SK-N-SH treated with all-trans-retinoic acid at 6 μM for 48 hours (cell line): Measurements from ENCODE around the gene EHD2.

Source experiments
- ATAC-seq: fragments of 200-7000 bp; cut with Tn5 transposase; 3 replicates; pipeline ENCODE4 v1.9.1; 2020; ENCODE audit warnings: mild to moderate bottlenecking, moderate library complexity
- ARNTL ChIP-seq: fragments of 450-650 bp; formaldehyde crosslinking; IDR thresholded peaks from 2 replicates; pipeline ENCODE4 v1.5.0; 2020; ENCODE audit warnings: low read depth, mild to moderate bottlenecking, moderate library complexity, borderline replicate concordance
- BACH2 ChIP-seq: fragments of 250-450 bp; sonication (Bioruptor Pico); IDR thresholded peaks from 2 replicates; pipeline ENCODE4 v1.9.0; 2021; ENCODE audit warnings: mild to moderate bottlenecking, borderline replicate concordance
- CSDC2 ChIP-seq: fragments of 250-450 bp; sonication (Bioruptor Pico); IDR thresholded peaks from 2 replicates; pipeline ENCODE4 v1.5.0; 2020; ENCODE audit warnings: mild to moderate bottlenecking, moderate library complexity
- ESRRG ChIP-seq: fragments of 250-450 bp; sonication (Bioruptor Pico); IDR thresholded peaks from 2 replicates; pipeline ENCODE4 v1.6.1; 2021; ENCODE audit warnings: mild to moderate bottlenecking
- GLIS3 ChIP-seq: fragments of 250-450 bp; sonication (Bioruptor Pico); IDR thresholded peaks from 2 replicates; pipeline ENCODE4 v1.5.0; 2020; ENCODE audit warnings: mild to moderate bottlenecking, moderate library complexity
- OSR1 ChIP-seq: fragments of 250-450 bp; sonication (Bioruptor Pico); IDR thresholded peaks from 2 replicates; pipeline ENCODE4 v1.8.0; 2022; ENCODE audit warnings: moderate library complexity, mild to moderate bottlenecking, inconsistent platforms
- PPARA ChIP-seq: fragments of 250-450 bp; sonication (Bioruptor Pico); IDR thresholded peaks from 2 replicates; pipeline ENCODE4 v1.5.0; 2020; ENCODE audit warnings: mild to moderate bottlenecking, borderline replicate concordance
- RARB ChIP-seq: fragments of 250-450 bp; sonication (Bioruptor Pico); IDR thresholded peaks from 2 replicates; pipeline ENCODE4 v1.8.0; 2021; ENCODE audit warnings: mild to moderate bottlenecking, moderate library complexity
- SNAI2 ChIP-seq: fragments of 250-450 bp; sonication (Bioruptor Pico); IDR thresholded peaks from 2 replicates; pipeline ENCODE4 v1.5.0; 2020; ENCODE audit warnings: mild to moderate bottlenecking, moderate library complexity
- TCF4 ChIP-seq: fragments of 250-450 bp; sonication (Bioruptor Pico); IDR thresholded peaks from 2 replicates; pipeline ENCODE4 v1.8.0; 2021; ENCODE audit warnings: mild to moderate bottlenecking, moderate library complexity, borderline replicate concordance
- TOX ChIP-seq: fragments of 250-450 bp; sonication (Bioruptor Pico); IDR thresholded peaks from 2 replicates; pipeline ENCODE4 v1.8.0; 2021; ENCODE audit warnings: mild to moderate bottlenecking, moderate library complexity, borderline replicate concordance
- ZC3H10 ChIP-seq: fragments of 250-450 bp; sonication (Bioruptor Pico); IDR thresholded peaks from 2 replicates; pipeline ENCODE4 v1.5.1; 2021; ENCODE audit warnings: mild to moderate bottlenecking, moderate library complexity
- ZFP3 ChIP-seq: fragments of 250-450 bp; sonication (Bioruptor Pico); IDR thresholded peaks from 2 replicates; pipeline ENCODE4 v1.5.0; 2020; ENCODE audit warnings: mild to moderate bottlenecking, moderate library complexity
- ZFP30 ChIP-seq: fragments of 450-650 bp; formaldehyde crosslinking; IDR thresholded peaks from 2 replicates; pipeline ENCODE4 v1.5.0; 2022; ENCODE audit warnings: mild to moderate bottlenecking, moderate library complexity
- ZNF565 ChIP-seq: fragments of 450-650 bp; formaldehyde crosslinking; conservative IDR thresholded peaks from 2 replicates; pipeline ENCODE4 v1.5.0; 2020; ENCODE audit warnings: low read depth, mild to moderate bottlenecking, moderate library complexity
- ZNF70 ChIP-seq: fragments of 450-650 bp; formaldehyde crosslinking; IDR thresholded peaks from 2 replicates; pipeline ENCODE4 v1.5.0; 2020; ENCODE audit warnings: mild to moderate bottlenecking, moderate library complexity
- ZNF8 ChIP-seq: fragments of 450-650 bp; formaldehyde crosslinking; IDR thresholded peaks from 2 replicates; pipeline ENCODE4 v1.5.0; 2020; ENCODE audit warnings: mild to moderate bottlenecking, moderate library complexity
- TF ChIP-seq, protein P1 (sequence below): fragments of 250-450 bp; sonication (Bioruptor Pico); IDR thresholded peaks from 2 replicates; pipeline ENCODE4 v1.5.0; 2020; ENCODE audit warnings: mild to moderate bottlenecking, moderate library complexity
- TF ChIP-seq, protein P2 (sequence below): fragments of 250-450 bp; sonication (Bioruptor Pico); IDR thresholded peaks from 2 replicates; pipeline ENCODE4 v1.5.1; 2020; ENCODE audit warnings: low read depth, mild to moderate bottlenecking, moderate library complexity
- TF ChIP-seq, protein P3 (sequence below): fragments of 250-450 bp; sonication (Bioruptor Pico); IDR thresholded peaks from 2 replicates; pipeline ENCODE4 v1.8.0; 2021; ENCODE audit warnings: low read depth, mild to moderate bottlenecking, moderate library complexity, borderline replicate concordance
- TF ChIP-seq, protein P4 (sequence below): fragments of 250-450 bp; sonication (Bioruptor Pico); IDR thresholded peaks from 2 replicates; pipeline ENCODE4 v1.5.1; 2021; ENCODE audit warnings: mild to moderate bottlenecking, moderate library complexity

EHD2 gene, protein sequence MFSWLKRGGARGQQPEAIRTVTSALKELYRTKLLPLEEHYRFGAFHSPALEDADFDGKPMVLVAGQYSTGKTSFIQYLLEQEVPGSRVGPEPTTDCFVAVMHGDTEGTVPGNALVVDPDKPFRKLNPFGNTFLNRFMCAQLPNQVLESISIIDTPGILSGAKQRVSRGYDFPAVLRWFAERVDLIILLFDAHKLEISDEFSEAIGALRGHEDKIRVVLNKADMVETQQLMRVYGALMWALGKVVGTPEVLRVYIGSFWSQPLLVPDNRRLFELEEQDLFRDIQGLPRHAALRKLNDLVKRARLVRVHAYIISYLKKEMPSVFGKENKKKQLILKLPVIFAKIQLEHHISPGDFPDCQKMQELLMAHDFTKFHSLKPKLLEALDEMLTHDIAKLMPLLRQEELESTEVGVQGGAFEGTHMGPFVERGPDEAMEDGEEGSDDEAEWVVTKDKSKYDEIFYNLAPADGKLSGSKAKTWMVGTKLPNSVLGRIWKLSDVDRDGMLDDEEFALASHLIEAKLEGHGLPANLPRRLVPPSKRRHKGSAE

DNA sequence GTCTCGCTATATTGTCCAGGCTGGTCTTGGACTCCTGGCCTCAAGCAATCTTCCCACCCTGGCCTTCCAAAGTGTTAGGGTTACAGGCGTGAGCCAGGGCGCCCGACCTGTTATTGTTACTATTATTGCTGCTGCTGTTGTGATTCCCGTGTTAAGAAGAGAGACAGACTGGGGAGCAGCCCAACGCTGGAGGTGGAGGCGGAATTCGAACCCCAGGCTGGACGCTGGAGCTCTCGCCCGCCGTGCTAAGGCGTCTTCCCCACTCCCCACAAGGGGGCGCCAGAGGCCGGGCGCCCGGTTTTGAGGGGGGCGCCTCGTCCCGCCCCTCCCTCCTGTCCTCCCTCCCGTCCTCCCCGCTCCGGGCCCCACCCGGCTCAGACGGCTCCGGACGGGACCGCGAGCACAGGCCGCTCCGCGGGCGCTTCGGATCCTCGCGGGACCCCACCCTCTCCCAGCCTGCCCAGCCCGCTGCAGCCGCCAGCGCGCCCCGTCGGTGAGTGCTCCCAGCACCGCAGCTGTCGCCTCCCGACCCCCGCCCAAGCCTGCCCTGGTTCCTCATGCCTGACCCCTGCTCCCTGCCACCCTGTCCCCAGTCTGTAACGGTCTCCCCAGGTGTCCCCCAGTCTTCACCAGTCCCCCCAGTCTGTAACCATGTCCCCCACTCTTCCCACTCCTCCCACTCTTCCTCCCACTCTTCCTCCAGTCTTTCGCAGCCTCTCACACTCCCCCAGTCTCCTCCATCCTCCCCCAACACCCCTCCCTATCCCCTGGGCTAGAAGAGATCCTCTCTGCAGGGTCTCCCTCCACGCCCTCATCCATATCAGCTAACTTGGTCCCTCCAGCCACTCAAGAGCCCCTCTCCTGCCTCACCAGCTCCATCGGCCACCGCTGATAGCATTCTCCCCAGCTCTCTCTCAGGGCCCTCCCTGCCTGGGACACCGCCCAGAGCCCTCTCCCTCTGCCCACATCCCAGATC, at the start of gene EHD2:
Gene EHD2, plus strand, starts transcription at position 377 of the 976 bp plus-strand sequence. CDS start 3,191 bp downstream, outside the sequence.
- TF ChIP-seq BACH2 (CRISPR knock-in tag) (no peak), ESRRG (CRISPR knock-in tag) (no peak), TOX (CRISPR knock-in tag) (no peak), OSR1 (no peak), ZNF565 (CRISPR knock-in tag) (no peak), ZNF70 (CRISPR knock-in tag) (no peak), SNAI2 (CRISPR knock-in tag) (no peak), ZNF8 (CRISPR knock-in tag) (no peak), ARNTL (no peak), CSDC2 (CRISPR knock-in tag) (no peak), TCF4 (no peak), PPARA (CRISPR knock-in tag) (no peak), RARB (CRISPR knock-in tag) (no peak), ZFP30 (CRISPR knock-in tag) (no peak), ZFP3 (CRISPR knock-in tag) (no peak), GLIS3 (CRISPR knock-in tag) (no peak)
- TF ChIP-seq, protein P1, sequence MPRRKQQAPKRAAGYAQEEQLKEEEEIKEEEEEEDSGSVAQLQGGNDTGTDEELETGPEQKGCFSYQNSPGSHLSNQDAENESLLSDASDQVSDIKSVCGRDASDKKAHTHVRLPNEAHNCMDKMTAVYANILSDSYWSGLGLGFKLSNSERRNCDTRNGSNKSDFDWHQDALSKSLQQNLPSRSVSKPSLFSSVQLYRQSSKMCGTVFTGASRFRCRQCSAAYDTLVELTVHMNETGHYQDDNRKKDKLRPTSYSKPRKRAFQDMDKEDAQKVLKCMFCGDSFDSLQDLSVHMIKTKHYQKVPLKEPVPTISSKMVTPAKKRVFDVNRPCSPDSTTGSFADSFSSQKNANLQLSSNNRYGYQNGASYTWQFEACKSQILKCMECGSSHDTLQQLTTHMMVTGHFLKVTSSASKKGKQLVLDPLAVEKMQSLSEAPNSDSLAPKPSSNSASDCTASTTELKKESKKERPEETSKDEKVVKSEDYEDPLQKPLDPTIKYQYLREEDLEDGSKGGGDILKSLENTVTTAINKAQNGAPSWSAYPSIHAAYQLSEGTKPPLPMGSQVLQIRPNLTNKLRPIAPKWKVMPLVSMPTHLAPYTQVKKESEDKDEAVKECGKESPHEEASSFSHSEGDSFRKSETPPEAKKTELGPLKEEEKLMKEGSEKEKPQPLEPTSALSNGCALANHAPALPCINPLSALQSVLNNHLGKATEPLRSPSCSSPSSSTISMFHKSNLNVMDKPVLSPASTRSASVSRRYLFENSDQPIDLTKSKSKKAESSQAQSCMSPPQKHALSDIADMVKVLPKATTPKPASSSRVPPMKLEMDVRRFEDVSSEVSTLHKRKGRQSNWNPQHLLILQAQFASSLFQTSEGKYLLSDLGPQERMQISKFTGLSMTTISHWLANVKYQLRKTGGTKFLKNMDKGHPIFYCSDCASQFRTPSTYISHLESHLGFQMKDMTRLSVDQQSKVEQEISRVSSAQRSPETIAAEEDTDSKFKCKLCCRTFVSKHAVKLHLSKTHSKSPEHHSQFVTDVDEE (CRISPR knock-in tag): no peak
- TF ChIP-seq, protein P2, sequence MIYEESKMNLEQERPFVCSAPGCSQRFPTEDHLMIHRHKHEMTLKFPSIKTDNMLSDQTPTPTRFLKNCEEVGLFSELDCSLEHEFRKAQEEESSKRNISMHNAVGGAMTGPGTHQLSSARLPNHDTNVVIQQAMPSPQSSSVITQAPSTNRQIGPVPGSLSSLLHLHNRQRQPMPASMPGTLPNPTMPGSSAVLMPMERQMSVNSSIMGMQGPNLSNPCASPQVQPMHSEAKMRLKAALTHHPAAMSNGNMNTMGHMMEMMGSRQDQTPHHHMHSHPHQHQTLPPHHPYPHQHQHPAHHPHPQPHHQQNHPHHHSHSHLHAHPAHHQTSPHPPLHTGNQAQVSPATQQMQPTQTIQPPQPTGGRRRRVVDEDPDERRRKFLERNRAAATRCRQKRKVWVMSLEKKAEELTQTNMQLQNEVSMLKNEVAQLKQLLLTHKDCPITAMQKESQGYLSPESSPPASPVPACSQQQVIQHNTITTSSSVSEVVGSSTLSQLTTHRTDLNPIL (CRISPR knock-in tag): no peak
- TF ChIP-seq, protein P3, sequence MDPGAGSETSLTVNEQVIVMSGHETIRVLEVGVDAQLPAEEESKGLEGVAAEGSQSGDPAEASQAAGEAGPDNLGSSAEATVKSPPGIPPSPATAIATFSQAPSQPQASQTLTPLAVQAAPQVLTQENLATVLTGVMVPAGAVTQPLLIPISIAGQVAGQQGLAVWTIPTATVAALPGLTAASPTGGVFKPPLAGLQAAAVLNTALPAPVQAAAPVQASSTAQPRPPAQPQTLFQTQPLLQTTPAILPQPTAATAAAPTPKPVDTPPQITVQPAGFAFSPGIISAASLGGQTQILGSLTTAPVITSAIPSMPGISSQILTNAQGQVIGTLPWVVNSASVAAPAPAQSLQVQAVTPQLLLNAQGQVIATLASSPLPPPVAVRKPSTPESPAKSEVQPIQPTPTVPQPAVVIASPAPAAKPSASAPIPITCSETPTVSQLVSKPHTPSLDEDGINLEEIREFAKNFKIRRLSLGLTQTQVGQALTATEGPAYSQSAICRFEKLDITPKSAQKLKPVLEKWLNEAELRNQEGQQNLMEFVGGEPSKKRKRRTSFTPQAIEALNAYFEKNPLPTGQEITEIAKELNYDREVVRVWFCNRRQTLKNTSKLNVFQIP: no peak
- TF ChIP-seq, protein P4, sequence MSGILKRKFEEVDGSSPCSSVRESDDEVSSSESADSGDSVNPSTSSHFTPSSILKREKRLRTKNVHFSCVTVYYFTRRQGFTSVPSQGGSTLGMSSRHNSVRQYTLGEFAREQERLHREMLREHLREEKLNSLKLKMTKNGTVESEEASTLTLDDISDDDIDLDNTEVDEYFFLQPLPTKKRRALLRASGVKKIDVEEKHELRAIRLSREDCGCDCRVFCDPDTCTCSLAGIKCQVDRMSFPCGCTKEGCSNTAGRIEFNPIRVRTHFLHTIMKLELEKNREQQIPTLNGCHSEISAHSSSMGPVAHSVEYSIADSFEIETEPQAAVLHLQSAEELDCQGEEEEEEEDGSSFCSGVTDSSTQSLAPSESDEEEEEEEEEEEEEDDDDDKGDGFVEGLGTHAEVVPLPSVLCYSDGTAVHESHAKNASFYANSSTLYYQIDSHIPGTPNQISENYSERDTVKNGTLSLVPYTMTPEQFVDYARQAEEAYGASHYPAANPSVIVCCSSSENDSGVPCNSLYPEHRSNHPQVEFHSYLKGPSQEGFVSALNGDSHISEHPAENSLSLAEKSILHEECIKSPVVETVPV (CRISPR knock-in tag): no peak
- ATAC-seq: peak; percentile 92

DNA sequence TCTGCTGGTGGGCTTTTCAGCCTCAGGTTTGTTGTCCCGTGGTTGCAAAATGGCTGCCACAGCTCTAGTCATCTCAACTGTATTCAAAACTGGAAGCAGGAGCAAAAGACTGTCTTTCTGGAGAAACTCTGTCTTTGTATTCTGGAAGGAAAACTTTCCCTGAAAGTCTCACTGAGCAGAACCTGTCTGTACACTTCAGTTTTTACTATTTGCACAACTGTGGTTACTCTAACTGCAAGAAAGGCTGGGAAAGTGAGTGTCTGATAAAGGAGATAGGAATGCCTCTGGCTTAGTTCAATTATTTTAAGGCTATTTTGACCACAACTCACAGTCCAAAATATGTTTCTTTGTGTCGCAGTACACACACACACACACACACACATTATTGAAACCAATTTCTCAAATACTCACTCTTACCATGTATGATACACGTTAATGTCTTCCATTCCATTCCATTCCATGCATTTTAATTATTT, 49.7 kb upstream of the EHD2 start:
- peak; percentile 78 for ATAC-seq
- TF ChIP-seq SNAI2 (CRISPR knock-in tag) (no peak), PPARA (CRISPR knock-in tag) (no peak), ZNF565 (CRISPR knock-in tag) (no peak), ZC3H10 (CRISPR knock-in tag) (no peak), TCF4 (no peak), RARB (CRISPR knock-in tag) (no peak)
